ENCODE data around the gene NOD2.
A peak's percentile ranks its signal among the peaks of the same experiment; 100 is the strongest.

Gene NOD2

DNA sequence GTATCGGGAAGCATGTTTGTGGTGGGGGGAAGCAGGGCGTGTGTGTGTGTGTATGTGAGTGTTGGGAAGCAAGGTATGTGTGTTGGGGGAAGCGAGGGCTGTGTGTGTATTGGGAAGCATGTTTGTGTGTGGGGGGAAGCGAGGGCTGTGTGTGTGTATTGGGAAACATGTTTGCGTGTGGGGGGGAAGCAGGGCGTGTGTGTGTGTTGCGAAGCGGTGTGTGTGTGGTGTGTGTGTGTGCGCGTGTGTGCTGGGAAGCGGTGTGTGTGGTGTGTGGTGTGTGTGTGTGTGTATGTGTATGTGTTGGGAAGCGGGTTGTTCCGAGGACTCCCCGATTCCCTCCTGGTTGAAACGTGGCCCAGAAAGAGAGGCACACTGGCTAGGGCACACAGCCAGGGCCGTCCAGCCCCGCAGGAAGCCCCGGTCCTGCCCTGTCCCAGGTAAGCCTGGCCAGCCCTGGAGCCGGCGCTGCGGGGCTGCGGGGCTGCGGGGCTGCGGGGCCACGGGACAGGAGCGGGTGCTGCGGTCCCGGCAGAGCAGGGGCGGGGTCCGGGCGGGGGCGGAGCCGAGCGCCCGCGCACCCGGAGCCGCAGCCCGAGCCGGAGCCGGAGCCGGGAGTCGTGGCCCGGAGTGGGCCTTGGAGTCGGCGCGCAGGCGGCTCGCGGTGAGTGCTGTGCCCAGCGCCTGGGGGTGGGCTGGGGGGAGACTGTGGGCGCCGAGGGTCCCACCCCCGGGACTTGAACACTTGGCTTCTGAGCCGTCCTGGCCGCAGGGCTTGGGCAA is at the start of gene NOD2:
NOD2 (plus strand) TSS at position 608 of the 783 bp plus-strand sequence. CDS start 5,890 bp downstream, outside the sequence.
- peak; percentile 50 for DNase-seq

DNA sequence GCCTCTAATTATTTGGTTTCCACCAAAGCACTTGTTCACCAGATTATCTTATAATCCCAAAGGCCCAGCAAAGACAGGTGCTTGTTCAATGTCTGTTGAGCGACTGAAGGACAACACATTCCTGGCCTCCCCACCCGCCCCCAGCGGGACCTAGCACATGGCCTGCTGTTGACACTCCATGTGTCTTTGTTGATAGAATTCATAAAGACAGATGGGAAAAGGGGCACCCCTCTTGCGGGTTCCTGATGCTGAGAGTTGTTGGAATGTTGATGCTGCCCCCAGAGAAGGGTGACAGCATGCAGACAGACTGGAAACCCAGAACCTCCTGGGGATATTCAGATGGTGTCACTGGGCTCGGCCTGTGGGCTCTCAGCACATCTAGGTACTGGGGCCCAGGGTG is 49.2 kb upstream of the NOD2 start:
- no peak for DNase-seq

DNA sequence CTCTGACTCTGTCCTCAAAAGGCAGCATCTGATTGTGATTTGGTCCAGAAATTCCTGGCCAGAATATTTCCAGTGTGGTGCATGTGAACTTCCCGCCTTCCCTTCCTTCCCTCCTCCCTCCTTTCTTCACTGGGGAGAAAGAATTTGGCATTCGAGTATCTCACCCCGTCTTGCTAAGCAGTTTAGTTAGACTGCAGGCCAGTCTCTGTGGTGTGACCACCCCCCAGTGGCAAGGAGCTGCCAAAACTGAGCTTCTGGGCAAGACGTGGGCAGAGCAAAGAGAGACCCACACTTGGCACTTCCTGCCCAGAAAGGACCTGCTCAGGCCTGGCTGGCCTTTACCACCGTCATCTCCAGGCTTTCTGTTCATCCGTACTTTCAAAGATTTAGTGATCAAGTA is 48.7 kb upstream of the NOD2 start:
- peak; percentile 23 for DNase-seq

DNA sequence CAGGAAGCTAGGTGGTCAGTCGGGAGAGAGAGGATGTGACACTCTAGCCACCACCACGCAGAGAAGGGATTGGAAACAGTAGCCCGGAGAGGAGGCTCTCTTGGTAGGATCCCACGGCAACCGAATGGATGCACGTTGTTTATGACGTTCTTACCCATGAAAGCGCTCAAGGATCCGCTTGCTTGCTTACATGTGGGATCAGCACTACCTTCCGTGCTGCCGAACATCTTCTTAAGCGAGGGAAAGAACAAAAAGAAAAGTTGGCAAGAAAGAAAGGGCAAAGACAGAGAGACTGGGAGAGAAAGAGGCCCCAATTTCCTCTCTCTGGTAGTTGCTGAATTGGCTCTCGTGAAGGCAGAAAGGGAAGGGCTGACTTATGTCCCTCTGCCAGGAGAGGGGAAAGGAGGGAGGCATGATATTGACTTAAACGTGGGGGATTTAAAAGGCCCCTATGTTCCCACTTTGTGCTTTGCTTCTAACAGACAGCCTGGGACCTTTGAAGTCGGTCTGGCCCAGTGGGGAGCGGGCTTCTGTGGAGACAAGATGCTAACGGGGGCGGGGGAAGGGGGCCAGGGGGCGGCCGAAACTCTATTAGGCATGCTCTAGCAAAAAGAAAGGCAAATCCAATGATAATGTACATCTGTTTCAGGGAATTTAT is 47.7 kb upstream of the NOD2 start:
- no peak for DNase-seq

DNA sequence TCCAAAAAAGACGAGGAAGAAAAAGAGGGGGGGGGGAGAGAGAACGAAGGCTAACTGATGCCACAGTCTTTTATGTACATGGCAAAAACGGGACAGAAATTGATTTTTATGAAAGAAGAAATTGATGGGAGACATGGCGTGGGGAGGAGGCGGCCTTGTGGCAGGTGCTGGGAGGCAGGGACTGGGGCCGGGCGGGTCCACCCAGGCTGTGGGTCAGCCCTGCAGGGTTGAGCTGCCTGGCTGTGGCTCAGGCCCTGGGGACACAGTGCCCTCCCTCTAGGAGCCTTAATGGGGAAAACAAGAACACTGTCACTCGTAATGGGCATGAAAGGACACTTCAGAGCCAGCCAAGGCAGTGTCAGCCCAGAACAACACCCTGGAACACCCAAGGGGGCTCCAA is 47.1 kb upstream of the NOD2 start:
- no peak for DNase-seq

DNA sequence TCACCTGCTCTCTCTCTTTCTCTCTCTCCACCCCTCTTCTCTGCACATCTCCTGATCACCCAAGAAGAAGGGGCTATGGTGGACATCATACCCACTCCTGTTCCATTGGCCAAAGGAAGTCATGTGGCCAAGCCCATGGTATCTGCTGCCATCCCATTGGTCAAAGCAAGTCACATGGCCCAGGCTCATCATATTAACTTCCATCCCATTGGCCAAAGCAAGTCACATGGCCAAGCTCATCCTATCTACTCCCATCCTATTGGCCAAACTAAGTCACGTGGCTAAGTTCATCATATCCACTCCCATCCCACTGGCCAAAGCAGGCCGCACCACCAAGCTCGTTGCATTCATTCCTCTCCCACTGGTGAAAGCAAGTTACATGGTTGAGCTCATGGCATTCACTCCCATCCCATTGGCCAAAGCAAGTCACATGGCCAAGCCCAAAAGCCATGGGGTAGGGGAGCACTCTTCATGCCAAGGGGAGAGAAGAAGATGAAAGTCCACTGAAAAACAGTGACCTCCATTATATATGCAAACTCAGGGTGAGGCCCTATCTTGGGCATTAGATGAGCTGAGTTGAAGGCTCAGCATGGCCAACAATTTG is 41.5 kb upstream of the NOD2 start:
- peak; percentile 14 for DNase-seq

DNA sequence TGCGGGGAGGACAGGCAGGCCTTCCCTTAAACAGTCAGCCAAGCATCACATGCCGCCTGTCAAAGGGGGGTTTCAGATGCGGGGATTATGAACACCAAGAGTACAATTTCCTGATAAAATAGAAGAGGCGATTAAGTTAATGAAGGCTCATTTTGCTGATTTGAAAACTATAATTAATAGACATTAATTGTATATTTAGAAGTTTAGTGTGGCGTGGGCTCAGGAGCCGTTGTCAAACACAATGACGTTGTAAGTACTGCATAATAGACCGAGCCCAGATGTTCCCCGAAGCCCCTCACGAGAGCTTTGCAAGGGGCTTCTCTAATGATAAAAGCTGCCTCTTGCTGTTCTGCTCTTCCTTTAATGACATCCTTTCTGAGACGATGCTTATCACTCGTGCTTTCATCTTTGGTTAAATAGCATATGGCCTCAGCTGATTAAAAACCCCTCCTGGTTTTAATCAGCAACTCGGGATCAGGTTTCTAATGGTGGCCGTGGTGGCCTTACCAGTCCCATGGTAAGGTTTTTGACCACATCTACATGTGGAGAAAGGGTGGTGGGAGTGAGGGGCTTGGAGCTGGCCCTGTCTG is 40.5 kb upstream of the NOD2 start:
- DNase-seq, result no peak

DNA sequence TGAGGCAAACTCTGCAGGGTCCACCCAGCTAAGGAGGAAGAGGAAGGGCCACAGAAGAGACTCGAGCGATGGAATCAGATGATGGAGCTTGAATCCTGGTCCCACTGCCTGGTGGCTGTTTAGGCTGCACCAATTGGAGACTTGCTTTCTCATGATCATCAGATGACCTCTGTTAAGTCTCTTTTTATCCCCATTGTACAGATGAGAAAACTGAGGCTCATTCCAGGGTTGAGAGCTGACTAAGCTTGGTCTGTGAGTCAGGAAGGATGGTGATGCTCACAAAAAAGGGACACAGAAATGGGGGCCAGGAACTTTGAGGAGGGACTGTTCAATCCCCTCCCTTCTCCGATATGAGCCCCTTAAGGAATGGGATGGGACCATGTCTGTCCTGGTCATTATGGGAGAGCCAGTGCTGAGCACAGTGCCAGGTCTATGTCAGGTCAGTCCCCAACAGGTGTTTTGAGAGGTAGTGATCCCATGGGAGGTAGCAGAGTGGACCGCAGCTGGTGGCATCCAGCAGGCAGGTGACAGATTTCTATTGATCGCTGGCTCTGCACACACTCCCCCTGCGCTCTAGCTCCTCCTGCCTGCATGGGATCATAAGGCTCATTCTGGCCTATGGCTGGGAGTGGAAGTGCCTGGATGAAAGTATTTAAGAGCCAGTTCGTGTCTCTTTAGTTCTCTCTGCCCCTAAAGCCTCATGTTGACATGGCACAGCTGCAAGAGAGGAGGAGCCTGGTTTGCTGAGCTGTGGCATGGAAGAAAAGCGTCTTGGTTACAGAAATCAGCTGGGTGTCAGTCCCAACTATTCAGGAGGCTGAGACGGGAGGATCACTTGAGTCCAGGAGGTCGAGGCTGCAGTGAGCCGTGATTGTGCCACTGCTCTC is 39.5 kb upstream of the NOD2 start:
- peak; percentile 16 for DNase-seq

DNA sequence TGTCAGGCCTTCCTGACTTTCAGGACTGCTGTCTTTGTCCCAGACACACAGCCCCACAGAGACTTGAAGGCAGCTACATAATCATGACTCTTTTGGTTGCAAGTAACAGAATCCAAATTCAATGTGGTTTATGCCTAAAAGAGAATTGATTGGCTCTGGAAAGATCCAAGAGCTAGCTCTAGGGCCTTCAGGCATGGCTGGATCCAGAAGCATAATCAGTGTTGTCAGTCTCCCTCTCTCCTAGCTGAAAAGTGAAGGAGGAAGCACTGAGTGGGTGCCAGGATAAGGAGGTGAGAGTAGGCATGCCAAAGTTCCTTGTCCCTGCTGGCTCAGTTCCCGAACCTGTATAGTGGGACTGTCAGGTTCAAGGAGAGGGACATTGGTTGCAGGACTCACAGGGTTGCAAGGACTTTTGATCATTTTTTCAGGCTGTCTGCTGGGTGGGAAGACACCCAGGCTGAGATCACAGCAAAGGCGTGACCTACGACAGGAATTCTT is 37.8 kb upstream of the NOD2 start:
- DNase-seq, result no peak

DNA sequence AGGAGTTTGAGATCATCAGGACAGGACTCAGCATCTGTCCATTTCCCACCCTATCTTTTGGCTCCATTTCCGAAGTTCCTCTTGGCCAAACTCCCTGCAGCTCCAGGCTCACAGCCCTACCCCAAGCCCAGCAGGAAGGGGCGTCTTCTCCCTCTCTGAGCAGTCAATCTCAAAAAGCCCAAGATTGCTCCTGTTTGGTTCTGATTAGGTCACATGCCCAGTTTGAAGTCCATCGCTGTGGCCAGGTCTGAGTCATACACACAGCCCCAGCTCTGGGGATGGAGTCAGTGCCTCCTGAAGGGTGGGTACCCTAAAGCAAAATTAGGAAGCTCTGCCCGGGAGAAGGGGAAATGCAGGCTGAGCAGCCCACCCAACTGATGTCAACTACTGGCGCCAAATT is 36.2 kb upstream of the NOD2 start:
- DNase-seq, result no peak

DNA sequence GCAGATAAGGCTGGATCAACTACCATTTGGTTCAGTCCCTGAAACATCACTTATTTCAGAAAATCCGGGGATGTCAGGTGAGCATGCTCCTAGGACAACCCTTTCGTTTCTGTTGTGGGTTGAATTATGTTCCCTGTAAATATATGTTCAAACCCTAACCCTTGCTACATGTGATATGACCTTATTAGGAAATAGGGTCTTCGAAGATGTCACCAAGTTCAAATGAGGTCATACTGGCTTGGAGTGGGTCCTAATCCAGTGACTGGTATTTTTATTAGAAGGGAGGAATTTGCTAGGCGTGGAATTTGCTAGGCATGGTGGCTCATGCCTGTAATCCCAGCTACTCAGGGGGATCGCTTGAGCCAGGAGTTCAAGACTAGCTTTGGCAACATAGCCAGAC is 33.6 kb upstream of the NOD2 start:
- DNase-seq, result no peak

DNA sequence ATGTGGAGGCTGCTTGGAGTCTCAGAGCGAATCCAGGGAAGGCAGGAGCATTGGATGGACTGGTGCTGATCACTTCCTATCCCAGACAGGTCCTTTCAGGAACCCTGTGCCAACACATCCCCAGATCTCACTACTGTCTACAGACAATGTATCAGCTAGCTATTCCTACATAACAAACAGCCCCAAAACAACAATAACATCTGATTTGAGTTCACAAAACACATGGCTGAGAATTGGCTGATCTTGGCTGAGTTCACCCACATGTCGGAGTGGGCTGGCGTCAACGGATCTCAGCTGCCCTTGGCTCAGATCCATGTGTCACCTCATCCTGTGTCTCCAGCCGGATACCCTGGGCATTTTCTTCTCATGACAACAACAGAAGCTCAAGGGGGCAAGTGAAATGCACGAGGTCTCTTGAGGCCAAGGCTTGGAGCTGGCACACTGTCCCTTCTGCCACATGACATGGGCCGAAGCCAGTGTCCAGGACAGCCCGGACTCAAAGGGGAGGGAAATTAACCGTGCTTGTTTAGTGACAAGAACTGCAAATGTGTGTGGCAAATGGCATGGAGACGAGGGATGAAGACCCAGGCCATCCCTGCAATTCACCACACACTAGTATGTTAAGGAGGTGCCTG is 31.0 kb upstream of the NOD2 start:
- no peak for DNase-seq

DNA sequence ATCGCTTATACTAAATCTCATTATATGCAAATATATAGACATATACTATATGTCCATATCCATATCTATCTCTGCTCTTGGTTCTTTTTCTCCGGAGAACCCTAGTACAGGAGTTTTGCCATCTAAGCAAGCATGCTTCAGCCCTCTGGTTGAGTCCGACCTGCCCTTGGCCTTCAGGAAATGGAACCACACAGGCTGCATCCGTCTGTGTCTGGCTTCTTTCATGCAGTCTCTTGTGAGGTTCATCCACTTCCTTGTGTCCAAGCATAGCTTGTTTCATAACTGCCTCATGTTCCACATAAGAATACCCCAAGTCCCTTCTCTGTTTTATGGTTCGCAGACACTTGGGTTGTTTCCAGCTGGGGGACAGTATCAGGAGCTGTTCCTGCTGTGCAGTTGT is 29.1 kb upstream of the NOD2 start:
- DNase-seq, result no peak

DNA sequence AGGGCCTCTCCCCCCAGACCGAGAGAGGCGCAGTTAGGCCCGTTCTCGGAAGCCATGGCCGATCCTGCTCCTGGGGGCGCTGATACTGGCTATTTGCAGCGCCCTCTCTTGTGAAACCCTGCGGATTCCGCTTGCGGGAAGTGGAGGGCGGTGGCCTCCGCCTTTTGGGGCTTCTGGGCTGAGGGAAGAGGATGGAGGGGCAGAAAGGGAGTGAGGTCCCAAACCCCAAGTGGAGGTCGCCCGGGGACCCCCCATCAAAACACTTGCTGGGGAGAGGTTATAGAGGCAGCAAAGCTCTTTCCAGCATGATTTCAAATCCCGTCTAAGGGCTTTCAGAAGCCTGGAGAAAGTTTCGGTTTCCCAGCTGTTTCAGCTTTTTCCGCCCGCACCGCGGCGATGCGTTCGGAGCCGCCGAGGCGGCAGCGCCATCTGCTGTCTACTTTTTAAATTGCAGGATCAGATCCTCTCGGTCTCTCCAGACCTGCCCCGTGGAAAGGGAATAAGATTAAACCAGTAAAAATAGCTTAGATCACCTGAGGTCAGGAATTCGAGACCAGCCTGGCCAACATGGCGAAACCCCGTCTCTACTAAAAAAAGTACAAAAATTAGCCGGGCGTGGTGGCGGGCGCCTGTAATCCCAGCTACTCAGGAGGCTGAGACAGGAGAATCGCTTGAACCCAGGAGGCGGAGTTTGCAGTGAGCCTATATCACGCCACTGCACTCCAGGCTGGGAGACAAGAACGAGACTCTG is 28.1 kb upstream of the NOD2 start:
- peak; percentile 83 for DNase-seq

DNA sequence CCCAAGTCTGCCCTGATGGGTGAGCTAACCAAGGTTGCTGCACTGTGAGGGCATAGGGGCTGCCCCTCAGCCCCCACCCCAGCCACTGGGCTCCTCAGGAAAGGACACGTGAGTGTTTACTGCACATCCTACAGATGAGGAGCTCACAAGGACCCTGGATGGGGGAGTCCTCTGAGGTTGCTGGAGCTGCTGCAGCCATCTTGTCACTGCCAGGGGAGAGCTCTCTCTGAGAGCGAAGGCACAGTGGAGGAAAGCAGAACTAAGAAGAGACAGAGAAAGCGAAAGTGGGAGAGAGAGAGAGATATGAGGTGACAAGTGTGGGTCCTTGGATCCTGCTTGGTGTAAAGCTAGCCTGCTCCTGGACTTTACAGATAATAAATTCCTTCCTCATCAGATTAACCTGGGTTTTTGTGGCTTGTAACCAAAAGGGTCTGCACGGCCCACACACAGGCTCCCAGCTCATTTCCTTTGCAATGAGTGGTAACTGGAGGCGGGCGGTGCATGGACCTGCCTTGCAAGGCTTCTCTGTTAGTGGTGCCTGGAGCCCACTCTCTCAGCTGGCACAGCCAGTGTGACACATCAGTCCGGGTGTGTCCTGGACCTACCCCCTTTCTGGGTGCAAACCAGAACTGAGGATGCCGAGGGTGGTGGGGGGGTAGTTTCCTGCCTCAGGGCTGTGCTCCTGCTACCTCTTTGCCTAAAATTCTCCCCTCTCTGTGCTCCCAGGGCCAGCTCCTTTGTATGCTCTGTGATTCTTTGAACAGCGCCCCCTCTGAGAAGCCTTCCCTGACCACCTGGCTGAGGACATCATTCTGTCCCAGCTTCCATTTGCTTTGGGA is 26.5 kb upstream of the NOD2 start:
- no peak for DNase-seq

DNA sequence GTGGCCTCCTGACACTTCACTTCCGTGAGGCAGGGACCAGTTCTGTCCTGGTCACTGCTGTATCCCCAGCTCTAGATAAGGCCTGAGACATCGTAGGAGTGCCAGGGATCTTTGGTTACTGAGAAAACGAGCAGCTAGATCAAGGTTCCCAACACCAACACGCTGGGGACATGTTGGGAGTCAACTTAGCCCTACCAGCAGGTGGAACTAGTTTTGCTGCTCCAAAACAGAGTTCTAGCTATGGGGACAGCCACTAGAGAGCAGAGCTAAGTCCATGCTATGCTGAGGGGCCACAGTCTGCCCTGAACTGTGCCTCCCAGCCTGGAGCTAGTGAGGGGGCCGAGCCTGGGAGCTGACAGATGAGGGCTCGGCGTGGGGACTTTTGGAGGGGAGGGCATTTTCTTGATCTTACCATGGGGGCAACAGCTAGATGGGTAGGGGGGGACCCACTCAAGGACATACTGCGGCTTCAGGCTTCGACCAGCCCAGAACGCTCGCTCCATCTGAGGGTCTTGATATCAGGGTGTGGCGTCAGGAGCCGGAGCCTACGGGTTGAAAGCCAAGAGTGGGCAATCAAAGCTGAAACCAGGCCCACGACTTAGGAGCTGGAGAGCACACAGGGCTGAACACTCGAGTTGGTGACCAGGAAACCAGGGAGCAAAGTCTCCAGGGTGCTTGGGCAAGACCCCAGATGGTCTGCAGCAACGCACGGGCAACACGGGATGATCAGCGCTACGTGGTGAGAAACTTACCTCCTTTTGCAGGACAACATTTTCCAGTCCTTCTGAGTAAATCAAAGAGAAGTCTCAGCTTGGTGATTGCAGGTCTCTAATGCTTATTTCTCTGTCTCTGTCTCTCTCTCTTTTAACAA is 25.7 kb upstream of the NOD2 start:
- DNase-seq, result peak; percentile 8

DNA sequence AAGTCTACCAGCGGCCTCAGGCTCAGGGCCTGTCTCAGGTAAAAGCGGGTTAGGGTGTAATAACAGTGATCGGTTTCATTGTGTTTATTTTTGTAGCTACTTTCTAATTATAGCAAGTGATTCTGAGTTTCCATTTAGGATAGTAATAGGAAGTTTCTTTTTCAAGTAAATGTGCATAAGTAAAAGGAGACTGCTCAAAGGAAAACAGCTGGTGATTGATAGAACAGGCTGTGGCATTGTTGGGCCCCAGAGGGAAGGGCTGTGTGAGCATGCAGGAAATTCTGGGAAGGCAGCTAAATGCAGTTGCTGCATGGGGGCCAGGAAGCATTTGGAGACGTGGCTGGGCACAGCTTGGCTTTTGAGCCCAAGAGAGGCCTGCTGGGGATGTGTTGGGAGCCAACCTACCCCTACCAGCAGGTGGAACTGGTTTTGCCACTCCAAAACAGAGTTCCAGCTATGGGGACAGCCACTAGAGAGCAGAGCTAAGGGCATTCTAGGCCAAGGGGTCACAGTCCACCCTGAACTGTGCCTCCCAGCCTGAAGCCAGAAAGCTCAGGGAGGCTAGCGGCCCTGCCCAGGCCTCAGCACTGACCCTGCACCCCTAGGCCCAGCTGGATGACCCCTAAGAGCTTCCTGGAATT is 24.9 kb upstream of the NOD2 start:
- peak; percentile 53 for DNase-seq

DNA sequence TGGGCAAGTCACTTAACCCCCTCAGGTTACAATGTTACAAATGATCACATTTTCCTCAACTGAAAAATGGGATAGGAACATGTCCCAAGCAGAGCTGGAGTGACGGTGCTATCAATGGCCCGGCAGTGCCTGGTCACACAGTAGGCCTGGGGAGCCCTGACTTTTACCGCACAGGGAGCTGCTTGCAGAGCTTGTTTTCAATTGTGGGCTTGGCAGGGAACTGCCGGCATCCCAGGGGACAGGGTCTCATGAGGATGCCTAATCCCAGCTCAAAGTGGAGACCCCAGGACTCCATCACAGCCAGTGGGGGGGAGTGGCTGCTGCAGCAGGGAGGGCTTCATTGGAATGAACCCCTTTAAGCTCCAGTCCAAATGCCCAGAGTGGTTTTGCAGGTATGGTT is 23.7 kb upstream of the NOD2 start:
- no peak for DNase-seq

DNA sequence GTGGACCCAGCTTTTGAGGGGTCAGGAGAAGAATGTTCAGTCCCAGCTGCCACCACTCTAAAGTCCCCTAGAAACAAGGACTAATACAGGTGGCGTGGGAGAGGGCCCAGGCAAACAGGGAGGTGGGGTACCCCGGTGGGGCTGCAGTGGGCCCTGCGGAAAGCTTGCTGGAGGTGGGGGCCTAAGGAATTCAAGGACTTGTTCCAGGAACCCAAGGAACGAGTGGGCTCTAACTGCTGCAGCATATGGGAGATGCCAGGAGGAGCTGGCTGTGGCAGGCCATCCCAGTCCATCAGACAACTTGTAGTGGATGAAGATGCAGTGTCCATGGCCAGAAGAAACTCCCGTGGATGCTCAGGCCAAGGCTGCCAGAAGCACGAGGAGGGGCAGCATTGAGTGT is 22.9 kb upstream of the NOD2 start:
- no peak for DNase-seq

All from DMS53 (cell line).